Pancreas (tissue), 10 donors: ENCODE measurements around the gene C3orf20. TPM values are rescaled to one million over a fixed set of nuclear protein-coding genes. Genes with fewer than 3 reads are reported as not detected.

Experiments used
- ATAC-seq, 4 donors: fragments of 200-7000 bp; cut with Tn5 transposase; one replicate each; pipeline versions ENCODE4 v1.8.0 to v1.9.1; 2020; ENCODE audit warnings: mild to moderate bottlenecking in 4 of 4, moderate library complexity in 4 of 4
- DNase-seq, 6 donors: peaks; one replicate each; pipeline ENCODE4 v3.0.0-alpha.2; 2020
- FAIRE-seq: peaks from 2 replicates; lab custom pipeline; 2012; peaks lifted over from hg19 to GRCh38; lab: Jason Lieb, UNC
- H3K27ac ChIP-seq, 4 donors: fragments of 200-600 bp; sonication (generic); 1 replicate in 3 of 4; 2 replicates in 1 of 4; pipeline versions ENCODE4 v1.5.0 to v1.8.0; 2020
- H3K27me3 ChIP-seq, 4 donors: fragments of 200-600 bp; one replicate each; pipeline ENCODE4 v1.8.0; 2021
- H3K36me3 ChIP-seq, 3 donors: fragments of 200-600 bp; sonication (generic) in 1 of 3; one replicate each; pipeline versions ENCODE4 v1.5.0 to v1.8.0; 2020 to 2021
- H3K4me1 ChIP-seq, 3 donors: fragments of 200-600 bp; one replicate each; pipeline ENCODE4 v1.8.0; 2021
- H3K4me3 ChIP-seq, 4 donors: fragments of 200-600 bp; sonication (generic) in 2 of 4; one replicate each; pipeline versions ENCODE4 v1.5.0 to v1.8.0; 2020 to 2021
- H3K9me3 ChIP-seq, 4 donors: fragments of 200-600 bp; one replicate each; pipeline ENCODE4 v1.8.0; 2021
- CTCF ChIP-seq, 4 donors: fragments of 200-600 bp; sonication (generic) in 3 of 4; IDR thresholded peaks; one replicate each; pipeline versions ENCODE4 v1.5.0 to v1.8.0; 2021; ENCODE audit warnings: antibody characterized with exemption in 4 of 4
- WGBS, 2 donors: extraction: QIAGEN DNeasy Blood & Tissue Kit; methylation state at CpG; one replicate each; pipeline ENCODE4 v1.1.7; 2013; 5-methylcytosine and 5-hydroxymethylcytosine counted together
- intact Hi-C, 3 donors: fragments of 100-400 bp; cut with DNase I; formaldehyde crosslinking; loops; one replicate each; pipeline versions ENCODE4 v1.11.1 to v1.14.2; 2022
- polyA plus RNA-seq, 2 donors: library from polyadenylated mRNA; stranded (reverse); fragments of 200-250 nt; gene quantifications; one replicate each; pipeline ENCODE4 v1.2.3, GENCODE V29; 2013
- total RNA-seq, 6 donors: library from RNA; stranded (reverse); fragmentation: NEBNext Ultra II Directional in 4 of 6; extraction: Animal tissue kit (Norgen Biotek cat#: 25700) in 4 of 6; gene quantifications; one replicate each; pipeline versions ENCODE4 v1.2.1 to v1.2.4, GENCODE V29; 2021 to 2023
- donor health status: healthy with polysubstance abuse.
- donor health status: DM: no; HTN: no; CAD: no; lungs with moderate emphysema.
- donor health status: DM: no; HTN: no; CAD: no.
- donor health status: control.
- donor health status: control.
- donor health status: Bipolar disorder and iron deficiency.
- donor health status: DM: yes; HTN: yes; CAD: no.
- donor health status: DM: no; HTN: no; CAD: no.
- donor health status: DM: no; HTN: no; CAD: no.
- donor health status: DM: yes; HTN: yes; CAD: no.

The C3orf20 gene
- total and polyA plus RNA-seq, 8 donors = 0.02 to 0.12 (median 0.06) TPM; not detected in 3

- Histone ChIP-seq H3K4me3 (no peak overlapping the region), H3K4me1 (no peaks in the 10 kb centered on the region), H3K27me3 (no peaks in the 10 kb centered on the region), H3K36me3 (no peaks in the 10 kb centered on the region), H3K9me3 (no peaks in the 10 kb centered on the region), H3K27ac (no peak overlapping the region)
- TF ChIP-seq CTCF (IDR thresholded peaks at IDR 0.05) = no peak
- intact Hi-C loops = no loop called here
- 62 to 64% methylated on average over 3 of the region's 3 CpGs for WGBS, 2 donors
- no peak for FAIRE-seq
- ATAC-seq = no peak
- DNase-seq = no peak
These were observed 147.2 kb downstream of the C3orf20 start for GRCh38 chr3:14822134-14822533.

Other genes with a start within 250 kb of the C3orf20 start
- under 1 TPM; 0.16 to 0.51 (median 0.29) TPM for gene GRIP2, start 134.8 kb upstream of the C3orf20 start, total RNA-seq
- under 1 TPM; 0.53 to 0.94 TPM for gene GRIP2, start 134.8 kb upstream of the C3orf20 start, polyA plus RNA-seq
- 10 to 100 TPM in 3 of 6 donors, 1 to 10 TPM in 3; 7.2 to 13.7 (median 11.0) TPM for gene CCDC174, start 23.4 kb upstream of the C3orf20 start, total RNA-seq
- 10 to 100 TPM; 12.9 to 18.1 TPM for gene CCDC174, start 23.4 kb upstream of the C3orf20 start, polyA plus RNA-seq
- gene FGD5, start 143.8 kb downstream of the C3orf20 start, total RNA-seq = 1 to 10 TPM; 2.2 to 7.1 (median 3.8) TPM
- gene FGD5, start 143.8 kb downstream of the C3orf20 start, polyA plus RNA-seq = 1 to 10 TPM; 2.6 to 3.1 TPM